Progenitor cell of endocrine pancreas (in vitro differentiated cells): ENCODE results near the gene CASP3. TPM values are rescaled to one million over a fixed set of nuclear protein-coding genes. Genes with fewer than 3 reads are reported as not detected.

ENCODE experiments used
- DNase-seq: peaks from one replicate; pipeline ENCODE4 v3.0.0; 2021; ENCODE audit warnings: low spot score; ENCODE audit not compliant: unreplicated experiment
- H3K27ac Mint-ChIP-seq: 2 replicates; pipeline ENCODE4 v1.8.0; 2021; ENCODE audit warnings: mild to moderate bottlenecking, moderate library complexity, mixed read lengths
- H3K27me3 Mint-ChIP-seq: 2 replicates; pipeline ENCODE4 v1.8.0; 2021; ENCODE audit warnings: mixed read lengths
- H3K36me3 Mint-ChIP-seq: 2 replicates; pipeline ENCODE4 v1.8.0; 2022; ENCODE audit warnings: mixed read lengths; ENCODE audit not compliant: insufficient read depth
- H3K4me1 Mint-ChIP-seq: 2 replicates; pipeline ENCODE4 v1.8.0; 2021; ENCODE audit warnings: low read depth, mixed read lengths
- H3K4me3 Mint-ChIP-seq: 2 replicates; pipeline ENCODE4 v1.8.0; 2021; ENCODE audit warnings: low read depth, mild to moderate bottlenecking, moderate library complexity, mixed read lengths
- H3K9me3 Mint-ChIP-seq: 2 replicates; pipeline ENCODE4 v1.8.0; 2021; ENCODE audit warnings: low read depth, mixed read lengths
- CTCF ChIP-seq: fragments of 200-600 bp; sonication (generic); IDR thresholded peaks from one replicate; pipeline ENCODE4 v1.5.0; 2021; ENCODE audit warnings: antibody characterized with exemption, mild to moderate bottlenecking; ENCODE audit not compliant: unreplicated experiment
- total RNA-seq: library from RNA; stranded (reverse); gene quantifications from 2 replicates; pipeline ENCODE4 v1.2.1, GENCODE V29; 2021

CASP3 gene
- total RNA-seq, 1 donor from 2014 or later: 29.6 TPM

- TF ChIP-seq CTCF: no peak
Observed at GRCh38 chr4:184583738-184584502, 65.3 kb downstream of the CASP3 start.

More at GRCh38 chr4:184583738-184584502, 65.3 kb downstream of the CASP3 start:
- no peak overlapping the region for H3K27ac Mint-ChIP-seq
- DNase-seq: no peak
- H3K4me1 Mint-ChIP-seq: no peaks in the 10 kb centered on the region
- H3K27me3 Mint-ChIP-seq: no peaks in the 10 kb centered on the region
- H3K4me3 Mint-ChIP-seq: no peak overlapping the region
- H3K9me3 Mint-ChIP-seq: peaks cover 11% of the 10 kb centered on the region
- no peaks in the 10 kb centered on the region for H3K36me3 Mint-ChIP-seq

Other genes starting within 250 kb of the CASP3 start
- 14.3 and 19.1 TPM in 2 replicates for gene IRF2, start 174.9 kb downstream of the CASP3 start, total RNA-seq
- gene PRIMPOL, start 291 bp upstream of the CASP3 start, total RNA-seq: 17.4 and 19.0 TPM in 2 replicates
- gene CENPU, start 84.6 kb upstream of the CASP3 start, total RNA-seq: 39.2 and 39.7 TPM in 2 replicates
- 6.3 and 6.4 TPM in 2 replicates for gene ACSL1, start 176.5 kb upstream of the CASP3 start, total RNA-seq